ENCODE results near the gene HMGN4.

GRCh38 chr6:26520237-26520849 is 17.8 kb upstream of the HMGN4 start:
- TF ChIP-seq, protein P1, sequence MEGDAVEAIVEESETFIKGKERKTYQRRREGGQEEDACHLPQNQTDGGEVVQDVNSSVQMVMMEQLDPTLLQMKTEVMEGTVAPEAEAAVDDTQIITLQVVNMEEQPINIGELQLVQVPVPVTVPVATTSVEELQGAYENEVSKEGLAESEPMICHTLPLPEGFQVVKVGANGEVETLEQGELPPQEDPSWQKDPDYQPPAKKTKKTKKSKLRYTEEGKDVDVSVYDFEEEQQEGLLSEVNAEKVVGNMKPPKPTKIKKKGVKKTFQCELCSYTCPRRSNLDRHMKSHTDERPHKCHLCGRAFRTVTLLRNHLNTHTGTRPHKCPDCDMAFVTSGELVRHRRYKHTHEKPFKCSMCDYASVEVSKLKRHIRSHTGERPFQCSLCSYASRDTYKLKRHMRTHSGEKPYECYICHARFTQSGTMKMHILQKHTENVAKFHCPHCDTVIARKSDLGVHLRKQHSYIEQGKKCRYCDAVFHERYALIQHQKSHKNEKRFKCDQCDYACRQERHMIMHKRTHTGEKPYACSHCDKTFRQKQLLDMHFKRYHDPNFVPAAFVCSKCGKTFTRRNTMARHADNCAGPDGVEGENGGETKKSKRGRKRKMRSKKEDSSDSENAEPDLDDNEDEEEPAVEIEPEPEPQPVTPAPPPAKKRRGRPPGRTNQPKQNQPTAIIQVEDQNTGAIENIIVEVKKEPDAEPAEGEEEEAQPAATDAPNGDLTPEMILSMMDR (IDR thresholded peaks at IDR 0.05; ENCODE audit: insufficient read depth, low read depth, low read length) = no peak
- no peak for TF ChIP-seq EZH2 (IDR thresholded peaks at IDR 0.05; ENCODE audit: insufficient read depth, low read length)
